Measurements from ENCODE around the gene SACS. TPM values are rescaled to one million over a fixed set of nuclear protein-coding genes. Genes with fewer than 3 reads are reported as not detected.

Gene SACS
- total and polyA plus RNA-seq, 2 of the 4 experiments (the other 2 are of a cell fraction): 14.7 to 121 TPM

- Histone ChIP-seq H2BK15ac (ENCODE audit: low read depth, low read length) (no peak overlapping the region), H3K4me2 (ENCODE audit: low read depth, low read length) (no peak overlapping the region), H4K8ac (ENCODE audit: low read depth in 2 of 2, low read length in 2 of 2) (no peak overlapping the region), H3K9me3 (ENCODE audit: control insufficient read depth, insufficient read depth, low read length) (no peaks in the 10 kb centered on the region), H3K14ac (replicated peaks; ENCODE audit: low read depth, low read length) (no peak overlapping the region), H2BK120ac (ENCODE audit: low read depth, low read length) (no peak overlapping the region), H4K91ac (ENCODE audit: insufficient read depth, low read depth, low read length) (no peak overlapping the region), H2BK20ac (ENCODE audit: low read depth, low read length) (no peak overlapping the region), H3K9me1 (ENCODE audit: insufficient read depth, low read length) (peaks cover 4% of the 10 kb centered on the region; the same call in 1 of the 2 replicates), H3K4me1 (ENCODE audit: control insufficient read depth, insufficient read depth, low read length) (no peaks in the 10 kb centered on the region), H3K36me3 (ENCODE audit: control insufficient read depth, insufficient read depth, low read length) (no peaks in the 10 kb centered on the region), H2AFZ (replicated peaks; ENCODE audit: low read length, poor library complexity) (no peak overlapping the region), H3K23ac (ENCODE audit: low read depth, low read length) (no peak overlapping the region), H2AK9ac (replicated peaks; ENCODE audit: low read depth, low read length, poor library complexity) (no peak overlapping the region), H2AK5ac (ENCODE audit: low read depth, low read length) (no peak overlapping the region), H3K18ac (ENCODE audit: low read depth, low read length) (no peak overlapping the region), H3K4ac (ENCODE audit: low read depth, low read length) (no peak overlapping the region), H3K27ac (ENCODE audit: insufficient read depth, low read length) (no peak overlapping the region), H3K79me1 (ENCODE audit: low read depth in 1 of 2, low read length in 2 of 2) (peaks cover 0 to 10% of the 10 kb centered on the region in 2 experiments; a peak in 3 of 4 replicates), H3K56ac (ENCODE audit: extremely low read depth, insufficient read depth, low read length) (no peak overlapping the region), H3K4me3 (ENCODE audit: insufficient read depth, low read depth, low read length) (no peak overlapping the region), H3K9ac (ENCODE audit: low read depth, low read length) (no peak overlapping the region), H3K27me3 (ENCODE audit: control insufficient read depth, insufficient read depth, low read length) (no peaks in the 10 kb centered on the region), H2BK5ac (ENCODE audit: low read depth, low read length, poor library complexity, severe bottlenecking) (no peak overlapping the region), H4K20me1 (ENCODE audit: insufficient read depth, low read length) (no peaks in the 10 kb centered on the region; the same call in 1 of the 2 replicates), H4K5ac (ENCODE audit: low read depth, low read length) (no peak overlapping the region)
- in situ Hi-C loops (cut with MboI; ENCODE audit: low sequenced_read_pairs): no loop called here
- no TSS peak for BruUV-seq (replicated peaks)
- ATAC-seq (ENCODE audit: low read depth) (no peak), DNase-seq (no peak)
- POLR2A ChIA-PET (ENCODE audit: unreplicated experiment): no interaction called here
- intact Hi-C loops (cut with micrococcal nuclease): no loop called here
- CTCF ChIA-PET: no interaction called here
- dilution Hi-C loops (cut with HindIII; ENCODE audit: low sequenced_read_pairs, unreplicated experiment): no loop called here
- WGBS, 2 experiments (ENCODE audit: extremely low coverage in 2 of 2, insufficient read length in 1 of 2): no CpG with 5 or more reads among the region's 4 CpGs
- TF ChIP-seq POLR2A (IDR thresholded peaks at IDR 0.05; ENCODE audit: low read depth, low read length) (no peak), NFE2L2 (IDR thresholded peaks at IDR 0.05; ENCODE audit: low read depth, low read length) (no peak), CTCF (conservative IDR thresholded peaks at IDR 0.05; ENCODE audit: low read depth, low read length) (no peak), MAFK (IDR thresholded peaks at IDR 0.05; ENCODE audit: low read depth, low read length) (no peak), RAD21 (IDR thresholded peaks at IDR 0.05; ENCODE audit: low read length) (no peak), BHLHE40 (IDR thresholded peaks at IDR 0.05; ENCODE audit: low read depth, low read length) (no peak), CHD1 (IDR thresholded peaks at IDR 0.05; ENCODE audit: low read depth, low read length) (no peak), RFX5 (IDR thresholded peaks at IDR 0.05; ENCODE audit: low read depth, low read length) (no peak), CEBPB (IDR thresholded peaks at IDR 0.05; ENCODE audit: low read depth, low read length) (no peak), USF2 (IDR thresholded peaks at IDR 0.05; ENCODE audit: low read depth, low read length) (no peak), FOS (IDR thresholded peaks at IDR 0.05; ENCODE audit: low read depth, low read length) (no peak), ELK1 (IDR thresholded peaks at IDR 0.05; ENCODE audit: borderline replicate concordance, low read depth, low read length) (no peak), RCOR1 (IDR thresholded peaks at IDR 0.05; ENCODE audit: insufficient replicate concordance, low read length) (no peak), MAZ (IDR thresholded peaks at IDR 0.05; ENCODE audit: borderline replicate concordance, low read depth, low read length) (no peak), SMC3 (IDR thresholded peaks at IDR 0.05; ENCODE audit: low read depth, low read length) (no peak), MXI1 (IDR thresholded peaks at IDR 0.05; ENCODE audit: borderline replicate concordance, low read depth, low read length) (no peak)
These were observed 4.4 kb upstream of the SACS start for GRCh38 chr13:23437916-23438315.

Data from IMR-90 (cell line).